GF-D8 (cell line): Measurements from ENCODE around the gene AMN.
A peak's percentile ranks its signal among the peaks of the same experiment; 100 is the strongest.
"Not testable (repeated sequence)": the region's sequence is repeated elsewhere in the genome, so short reads cannot be mapped to it uniquely, and the experiment has no call there.

Experiments used
- DNase-seq: peaks from one replicate; lab custom pipeline; 2025; lab: John Stamatoyannopoulos, UW

The AMN gene

GRCh38 chr14:102913341-102914211, 8.9 kb upstream of the AMN start:
- DNase-seq = no peak

- DNase-seq = no peak
Measured at GRCh38 chr14:102914474-102915291, 7.8 kb upstream of the AMN start.

- no peak for DNase-seq
Measured at GRCh38 chr14:102915292-102916110, 7.0 kb upstream of the AMN start.

GRCh38 chr14:102916347-102917055, 6.0 kb upstream of the AMN start:
- DNase-seq = no peak

GRCh38 chr14:102917056-102917385, 5.4 kb upstream of the AMN start:
- no peak for DNase-seq

- no peak for DNase-seq
Measured at GRCh38 chr14:102917469-102918211, 4.8 kb upstream of the AMN start.

GRCh38 chr14:102918438-102918837, 4.0 kb upstream of the AMN start:
- DNase-seq = no peak

- no peak for DNase-seq
Measured at GRCh38 chr14:102920273-102920997, 2.0 kb upstream of the AMN start.

GRCh38 chr14:102920998-102921304, 1.5 kb upstream of the AMN start:
- DNase-seq = no peak

GRCh38 chr14:102923201-102923924, 900 bp downstream of the AMN start:
- no peak for DNase-seq

GRCh38 chr14:102923925-102924486, 1.5 kb downstream of the AMN start:
- DNase-seq = no peak

- no peak for DNase-seq
Measured at GRCh38 chr14:102924632-102925588, 2.4 kb downstream of the AMN start.

- no peak for DNase-seq
Measured at GRCh38 chr14:102925646-102926045, 3.2 kb downstream of the AMN start.

GRCh38 chr14:102926104-102926503, 3.6 kb downstream of the AMN start:
- DNase-seq = no peak

GRCh38 chr14:102926840-102927239, 4.4 kb downstream of the AMN start:
- DNase-seq = not testable (repeated sequence)

- no peak for DNase-seq
Measured at GRCh38 chr14:102927346-102927877, 4.9 kb downstream of the AMN start.

- peak; percentile 9 for DNase-seq
Measured at GRCh38 chr14:102927878-102928411, 5.5 kb downstream of the AMN start.
